ENCODE measurements around the gene NBPF11.
"Not testable (repeated sequence)": the region's sequence is repeated elsewhere in the genome, so short reads cannot be mapped to it uniquely, and the experiment has no call there.

Gene NBPF11

GRCh38 chr1:148149050-148149815 lies 2.8 kb downstream of the NBPF11 start:
- not testable (repeated sequence) for DNase-seq

- not testable (repeated sequence) for DNase-seq
Observed at GRCh38 chr1:148147052-148147838, 4.8 kb downstream of the NBPF11 start.

GRCh38 chr1:148146191-148146997 lies 5.7 kb downstream of the NBPF11 start:
- not testable (repeated sequence) for DNase-seq

GRCh38 chr1:148143223-148143622 lies 8.9 kb downstream of the NBPF11 start:
- DNase-seq, result not testable (repeated sequence)

GRCh38 chr1:148141936-148142335 lies 10.1 kb downstream of the NBPF11 start:
- not testable (repeated sequence) for DNase-seq

GRCh38 chr1:148138606-148139005 lies 13.5 kb downstream of the NBPF11 start:
- not testable (repeated sequence) for DNase-seq

GRCh38 chr1:148122341-148122740 lies 29.7 kb downstream of the NBPF11 start:
- DNase-seq, result not testable (repeated sequence)

- DNase-seq, result not testable (repeated sequence)
Observed at GRCh38 chr1:148120395-148120794, 31.7 kb downstream of the NBPF11 start.

- DNase-seq, result not testable (repeated sequence)
Observed at GRCh38 chr1:148095732-148096131, 56.3 kb downstream of the NBPF11 start.

- DNase-seq, result not testable (repeated sequence)
Observed at GRCh38 chr1:148086196-148086595, 65.9 kb downstream of the NBPF11 start.

- DNase-seq, result not testable (repeated sequence)
Observed at GRCh38 chr1:148081205-148081604, 70.9 kb downstream of the NBPF11 start.

GRCh38 chr1:148078632-148079519 lies 73.2 kb downstream of the NBPF11 start:
- DNase-seq, result not testable (repeated sequence)

GRCh38 chr1:148078090-148078489 lies 74.0 kb downstream of the NBPF11 start:
- not testable (repeated sequence) for DNase-seq

- not testable (repeated sequence) for DNase-seq
Observed at GRCh38 chr1:148077458-148077857, 74.6 kb downstream of the NBPF11 start.

GRCh38 chr1:148073392-148073791 lies 78.7 kb downstream of the NBPF11 start:
- not testable (repeated sequence) for DNase-seq

- DNase-seq, result not testable (repeated sequence)
Observed at GRCh38 chr1:148068606-148069005, 83.5 kb downstream of the NBPF11 start.

- DNase-seq, result not testable (repeated sequence)
Observed at GRCh38 chr1:148068201-148068600, 83.9 kb downstream of the NBPF11 start.

GRCh38 chr1:148060294-148060701 lies 91.8 kb downstream of the NBPF11 start:
- DNase-seq, result not testable (repeated sequence)

GRCh38 chr1:148057384-148057783 lies 94.7 kb downstream of the NBPF11 start:
- DNase-seq, result not testable (repeated sequence)
